Measurements from ENCODE around the gene RECQL5.

- no peak for TF ChIP-seq CTCF (IDR thresholded peaks at IDR 0.05)
- TF ChIP-seq POLR2A (IDR thresholded peaks at IDR 0.05) = no peak
Measured at GRCh38 chr17:75681289-75681688, 14.3 kb upstream of the RECQL5 start.

Data from vagina (tissue), 2 donors.